ENCODE results near the gene AASS. TPM values are rescaled to one million over a fixed set of nuclear protein-coding genes. Genes with fewer than 3 reads are reported as not detected.

Gene AASS
- total RNA-seq, 1 experiment from 2014 or later = 15.6 TPM

DNA sequence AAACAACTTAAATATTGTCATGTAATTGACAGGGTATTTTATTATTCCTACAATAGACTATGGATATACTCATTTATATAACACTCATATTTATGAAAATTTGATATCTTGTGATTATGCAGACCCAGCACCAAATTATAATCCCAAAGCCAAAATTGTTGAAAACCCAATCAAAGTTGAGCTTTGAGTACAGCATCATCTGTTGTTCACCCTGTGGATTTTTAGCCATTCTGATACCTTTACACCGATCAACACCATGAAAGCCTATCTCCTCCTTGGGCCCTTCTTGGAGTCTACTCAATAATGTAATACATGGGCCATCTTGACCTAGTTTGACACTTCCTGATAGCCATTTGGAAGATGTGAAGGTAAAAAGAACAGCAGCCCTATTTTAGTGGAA is 49.5 kb downstream of the AASS start:
- TF ChIP-seq CTCF (IDR thresholded peaks at IDR 0.05; ENCODE audit: unreplicated experiment) = no peak
- POLR2A ChIA-PET = interaction anchor here (1.2 kb wide), 1 partner anchor 29 kb away, joined by 3 read pairs; no protein-coding TSS in a partner anchor
- Mint-ChIP-seq H3K36me3 (ENCODE audit: insufficient read depth, unreplicated experiment) (no peaks in the 10 kb centered on the region), H3K27ac (ENCODE audit: low read depth, unreplicated experiment) (no peak overlapping the region), H3K4me3 (ENCODE audit: unreplicated experiment) (no peak overlapping the region), H3K4me1 (ENCODE audit: insufficient read depth, unreplicated experiment) (no peaks in the 10 kb centered on the region), H3K27me3 (ENCODE audit: insufficient read depth, unreplicated experiment) (no peaks in the 10 kb centered on the region), H3K9me3 (ENCODE audit: unreplicated experiment) (no peaks in the 10 kb centered on the region)
- CTCF ChIA-PET = interaction anchor here (0.7 to 3.1 kb wide), 8 partner anchors 10 to 439 kb away, joined by 3 to 37 read pairs (median 5); partner anchors contain the start of gene AASS
- intact Hi-C loops (cut with micrococcal nuclease) = loop anchor here (5.0 kb wide), 1 partner anchor 123 kb away; no protein-coding TSS in a partner anchor
- DNase-seq (ENCODE audit: unreplicated experiment) = no peak
- BruUV-seq (replicated peaks) = no TSS peak

GRCh38 chr7:122092964-122093797 is 50.9 kb downstream of the AASS start:
- Mint-ChIP-seq H3K27me3 (ENCODE audit: insufficient read depth, unreplicated experiment) (no peaks in the 10 kb centered on the region), H3K9me3 (ENCODE audit: unreplicated experiment) (no peaks in the 10 kb centered on the region), H3K27ac (ENCODE audit: low read depth, unreplicated experiment) (no peak overlapping the region), H3K4me1 (ENCODE audit: insufficient read depth, unreplicated experiment) (no peaks in the 10 kb centered on the region), H3K36me3 (ENCODE audit: insufficient read depth, unreplicated experiment) (no peaks in the 10 kb centered on the region), H3K4me3 (ENCODE audit: unreplicated experiment) (no peak overlapping the region)
- peak; percentile 75 for DNase-seq (ENCODE audit: unreplicated experiment)
- intact Hi-C loops (cut with micrococcal nuclease) = loop anchor here (1.0 to 5.0 kb wide), 2 partner anchors 124 to 435 kb away; no protein-coding TSS in a partner anchor
- peak; percentile 73 for TF ChIP-seq CTCF (IDR thresholded peaks at IDR 0.05; ENCODE audit: unreplicated experiment)
- BruUV-seq (replicated peaks) = no TSS peak
- CTCF ChIA-PET = interaction anchor here (0.6 to 3.1 kb wide), 43 partner anchors 9 to 1653 kb away, joined by 3 to 39 read pairs (median 4); partner anchors contain the start of gene AASS
- POLR2A ChIA-PET = interaction anchor here (1.0 to 1.2 kb wide), 4 partner anchors 30 to 440 kb away, joined by 3 to 4 read pairs (median 3); partner anchors contain the start of gene AASS

GRCh38 chr7:122082670-122083069 is 61.4 kb downstream of the AASS start:
- Mint-ChIP-seq H3K36me3 (ENCODE audit: insufficient read depth, unreplicated experiment) (peaks cover 13% of the 10 kb centered on the region), H3K27me3 (ENCODE audit: insufficient read depth, unreplicated experiment) (no peaks in the 10 kb centered on the region), H3K27ac (ENCODE audit: low read depth, unreplicated experiment) (no peak overlapping the region), H3K9me3 (ENCODE audit: unreplicated experiment) (no peaks in the 10 kb centered on the region), H3K4me3 (ENCODE audit: unreplicated experiment) (no peak overlapping the region), H3K4me1 (ENCODE audit: insufficient read depth, unreplicated experiment) (no peaks in the 10 kb centered on the region)
- no TSS peak for BruUV-seq (replicated peaks)
- ChIA-PET POLR2A (no interaction called here), CTCF (interaction anchor here (0.7 to 4.4 kb wide), 2 partner anchors 11 to 372 kb away, joined by 3 to 37 read pairs; no protein-coding TSS in a partner anchor)
- intact Hi-C loops (cut with micrococcal nuclease) = no loop called here
- no peak for TF ChIP-seq CTCF (IDR thresholded peaks at IDR 0.05; ENCODE audit: unreplicated experiment)
- DNase-seq (ENCODE audit: unreplicated experiment) = no peak

- no peaks in the 10 kb centered on the region for H3K27me3 Mint-ChIP-seq (ENCODE audit: insufficient read depth, unreplicated experiment)
- BruUV-seq (replicated peaks) = no TSS peak
- DNase-seq (ENCODE audit: unreplicated experiment) = no peak
- TF ChIP-seq CTCF (IDR thresholded peaks at IDR 0.05; ENCODE audit: unreplicated experiment) = no peak
- H3K27ac Mint-ChIP-seq (ENCODE audit: low read depth, unreplicated experiment) = no peak overlapping the region
- peaks cover 18% of the 10 kb centered on the region for H3K36me3 Mint-ChIP-seq (ENCODE audit: insufficient read depth, unreplicated experiment)
- intact Hi-C loops (cut with micrococcal nuclease) = no loop called here
- ChIA-PET POLR2A (no interaction called here), CTCF (interaction anchor here (0.6 to 4.4 kb wide), 2 partner anchors 9 to 11 kb away, joined by 3 to 37 read pairs; no protein-coding TSS in a partner anchor)
- H3K4me1 Mint-ChIP-seq (ENCODE audit: insufficient read depth, unreplicated experiment) = no peaks in the 10 kb centered on the region
- no peak overlapping the region for H3K4me3 Mint-ChIP-seq (ENCODE audit: unreplicated experiment)
- no peaks in the 10 kb centered on the region for H3K9me3 Mint-ChIP-seq (ENCODE audit: unreplicated experiment)
Measured at GRCh38 chr7:122082160-122082559, 61.9 kb downstream of the AASS start.

Measured in MCF 10A (cell line).